AG09319 (cell line): ENCODE measurements around the gene RACGAP1.

ENCODE experiments used
- DNase-seq: peaks from one replicate; pipeline ENCODE4 v3.0.0-alpha.2; 2010; ENCODE audit warnings: low read depth; ENCODE audit errors: extremely low read depth
- CTCF ChIP-seq: IDR thresholded peaks from 2 replicates; pipeline ENCODE4 v1.5.1; 2011; ENCODE audit warnings: low read depth, mild to moderate bottlenecking, inconsistent platforms, low read length, moderate library complexity

The RACGAP1 gene

GRCh38 chr12:50047693-50048250 is 22.5 kb upstream of the RACGAP1 start:
- no peak for DNase-seq
- TF ChIP-seq CTCF, result no peak

GRCh38 chr12:50043854-50044253 is 18.6 kb upstream of the RACGAP1 start:
- no peak for DNase-seq
- TF ChIP-seq CTCF, result no peak

- DNase-seq, result no peak
- TF ChIP-seq CTCF, result no peak
These were observed 18.0 kb upstream of the RACGAP1 start for GRCh38 chr12:50043308-50043707.

GRCh38 chr12:50042693-50043092 is 17.4 kb upstream of the RACGAP1 start:
- DNase-seq, result no peak
- no peak for TF ChIP-seq CTCF

GRCh38 chr12:50041962-50042361 is 16.7 kb upstream of the RACGAP1 start:
- DNase-seq, result no peak

GRCh38 chr12:50041062-50041860 is 16.0 kb upstream of the RACGAP1 start:
- no peak for TF ChIP-seq CTCF
- DNase-seq, result no peak

More at GRCh38 chr12:50041962-50042361, 16.7 kb upstream of the RACGAP1 start:
- TF ChIP-seq CTCF, result no peak

- no peak for TF ChIP-seq CTCF
- no peak for DNase-seq
These were observed 15.4 kb upstream of the RACGAP1 start for GRCh38 chr12:50040657-50041056.
